NCI-H2196 (cell line): ENCODE measurements around the gene SH3BP5L.
"Not testable (repeated sequence)": the region's sequence is repeated elsewhere in the genome, so short reads cannot be mapped to it uniquely, and the experiment has no call there.

Experiments
- DNase-seq: peaks from one replicate; lab custom pipeline; 2025; ENCODE audit not compliant: unreplicated experiment; lab: John Stamatoyannopoulos, UW

Gene SH3BP5L

GRCh38 chr1:248810727-248811513 is 14.8 kb downstream of the SH3BP5L start:
- no peak for DNase-seq

DNA sequence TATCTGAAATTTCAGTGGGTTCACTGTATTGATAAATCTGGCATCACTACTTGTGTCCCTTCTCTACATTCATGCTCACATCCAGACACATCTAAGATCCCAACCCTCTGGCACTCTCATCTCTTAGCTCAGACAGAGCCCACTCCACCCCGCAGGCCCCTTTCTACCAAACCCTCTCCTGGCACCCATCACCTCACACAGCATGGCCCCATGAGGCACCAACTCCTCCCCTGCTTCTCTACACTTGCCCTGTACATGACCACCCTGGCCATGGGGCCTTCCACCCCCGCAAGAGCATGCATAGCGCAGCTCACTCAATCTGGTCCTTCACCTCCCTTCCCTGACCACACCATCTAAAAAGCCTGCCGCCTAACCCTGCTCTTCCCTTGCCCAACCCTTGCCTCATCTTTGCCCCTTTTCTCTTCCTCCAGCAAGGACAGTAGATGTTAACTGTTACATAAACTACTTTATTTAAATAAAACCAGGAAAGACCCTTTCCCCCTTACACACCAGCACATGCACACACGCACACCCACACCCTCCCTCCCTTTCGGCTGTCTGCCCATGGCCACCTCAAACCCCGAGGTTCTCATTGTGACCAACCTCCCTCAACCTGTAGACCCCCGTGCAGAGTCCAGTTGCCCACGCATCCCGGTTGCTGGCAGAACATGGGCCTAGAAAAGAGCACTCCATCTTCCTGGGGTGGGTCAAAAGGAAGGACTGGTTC is 15.6 kb downstream of the SH3BP5L start:
- no peak for DNase-seq

GRCh38 chr1:248808876-248809275 is 16.8 kb downstream of the SH3BP5L start:
- no peak for DNase-seq

- no peak for DNase-seq
Measured at GRCh38 chr1:248807067-248807737, 18.5 kb downstream of the SH3BP5L start.

- no peak for DNase-seq
Measured at GRCh38 chr1:248805876-248806275, 19.8 kb downstream of the SH3BP5L start.

- DNase-seq: no peak
Measured at GRCh38 chr1:248804771-248805681, 20.7 kb downstream of the SH3BP5L start.

GRCh38 chr1:248803501-248803900 is 22.2 kb downstream of the SH3BP5L start:
- DNase-seq: not testable (repeated sequence)

GRCh38 chr1:248802454-248802853 is 23.3 kb downstream of the SH3BP5L start:
- DNase-seq: no peak

DNA sequence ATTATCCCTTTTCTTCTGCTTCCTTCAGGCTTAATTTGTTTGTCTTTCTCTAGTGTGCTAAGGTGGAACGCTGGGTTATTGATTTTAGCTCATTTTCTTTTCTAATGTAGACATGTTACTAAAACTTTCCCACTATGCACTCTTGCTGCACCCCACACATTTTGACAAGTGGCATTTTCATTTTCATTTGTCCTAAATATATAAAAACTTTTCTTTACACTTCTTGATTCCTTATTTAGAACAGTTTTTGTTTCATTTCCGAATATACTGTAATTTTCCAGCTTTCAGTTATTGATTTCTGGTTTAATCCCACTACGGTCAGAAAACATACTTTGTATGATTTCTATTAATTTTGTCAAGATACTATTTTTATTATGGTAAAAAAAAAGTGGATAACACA is 25.3 kb downstream of the SH3BP5L start:
- DNase-seq: no peak

- no peak for DNase-seq
Measured at GRCh38 chr1:248798791-248799190, 26.9 kb downstream of the SH3BP5L start.

DNA sequence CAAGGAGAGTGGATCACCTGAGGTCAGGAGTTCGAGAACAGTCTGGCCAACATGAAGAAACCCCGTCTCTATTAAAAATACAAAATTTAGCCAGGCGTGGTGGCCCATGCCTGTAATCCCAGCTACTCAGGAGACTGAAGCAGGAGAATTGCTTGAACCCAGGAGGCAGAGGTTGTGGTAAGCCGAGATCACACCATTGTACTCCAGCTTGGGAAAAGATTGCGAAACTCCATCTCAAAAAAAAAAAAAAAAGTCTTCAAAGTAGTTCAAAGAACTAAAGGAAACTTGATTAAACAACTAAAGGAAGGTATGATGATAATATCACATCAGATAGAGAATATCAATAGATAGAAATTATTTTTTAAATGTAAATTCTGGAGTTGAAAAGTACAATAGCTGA is 31.1 kb downstream of the SH3BP5L start:
- not testable (repeated sequence) for DNase-seq

DNA sequence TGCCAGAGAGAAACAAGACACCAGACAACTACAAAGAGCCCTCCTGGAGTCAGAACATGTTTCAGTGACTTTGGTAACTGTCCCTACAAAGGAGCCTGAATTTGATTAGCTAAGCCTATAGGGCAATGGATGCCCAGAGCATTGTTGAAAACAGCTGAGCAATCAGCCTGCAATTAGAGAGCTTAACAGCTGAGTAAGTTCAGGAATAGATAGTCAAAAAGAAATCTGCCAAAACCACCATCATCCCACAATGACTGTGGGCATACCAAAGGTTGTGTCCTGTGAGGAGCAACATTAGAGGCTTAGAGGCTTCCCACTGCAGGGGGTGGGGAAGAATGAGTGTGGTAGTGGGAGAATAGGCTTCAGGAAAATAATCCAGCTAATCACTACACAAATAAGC is 32.1 kb downstream of the SH3BP5L start:
- no peak for DNase-seq

DNA sequence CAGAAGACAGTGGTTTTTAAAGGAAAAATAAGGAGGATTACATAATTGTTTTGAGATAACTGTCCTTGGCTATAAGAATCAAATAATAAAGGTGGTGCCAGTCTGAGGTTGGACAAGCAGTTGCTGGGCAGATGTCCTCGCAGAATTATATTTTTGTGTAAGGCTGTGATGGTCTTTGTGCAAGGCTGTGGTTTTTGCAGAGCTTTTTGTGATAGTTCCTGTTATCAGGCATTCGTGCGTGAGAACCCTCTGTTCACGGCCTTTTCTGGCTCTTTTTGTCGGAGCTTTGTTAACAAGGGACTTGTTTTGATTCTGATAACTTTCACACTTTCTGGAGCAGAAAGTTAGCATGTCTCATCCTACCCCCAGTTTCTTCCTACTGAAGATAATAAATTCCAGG is 33.4 kb downstream of the SH3BP5L start:
- DNase-seq: no peak

- no peak for DNase-seq
Measured at GRCh38 chr1:248791010-248791409, 34.7 kb downstream of the SH3BP5L start.

- no peak for DNase-seq
Measured at GRCh38 chr1:248790456-248790855, 35.3 kb downstream of the SH3BP5L start.

DNA sequence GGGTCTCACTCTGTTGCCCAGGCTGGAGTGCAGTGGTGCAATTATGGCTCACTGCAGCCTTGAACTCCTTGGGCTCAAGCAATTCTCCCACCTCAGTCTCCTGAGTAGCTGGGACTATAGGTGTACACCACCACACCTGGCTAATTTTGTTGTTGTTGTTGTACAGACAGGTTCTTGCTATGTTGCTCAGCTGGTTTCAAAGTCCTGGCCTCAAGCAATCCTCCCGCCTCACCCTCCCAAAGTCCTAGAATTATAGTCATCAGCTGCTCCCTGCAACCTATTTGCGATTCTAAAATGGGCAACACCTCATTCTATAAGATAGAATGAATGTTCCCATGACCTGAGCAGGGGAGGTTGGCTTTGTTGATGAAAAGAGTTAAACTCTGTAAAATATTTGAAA is 36.4 kb downstream of the SH3BP5L start:
- DNase-seq: not testable (repeated sequence)

- no peak for DNase-seq
Measured at GRCh38 chr1:248788327-248788726, 37.4 kb downstream of the SH3BP5L start.

- no peak for DNase-seq
Measured at GRCh38 chr1:248787430-248787829, 38.3 kb downstream of the SH3BP5L start.

DNA sequence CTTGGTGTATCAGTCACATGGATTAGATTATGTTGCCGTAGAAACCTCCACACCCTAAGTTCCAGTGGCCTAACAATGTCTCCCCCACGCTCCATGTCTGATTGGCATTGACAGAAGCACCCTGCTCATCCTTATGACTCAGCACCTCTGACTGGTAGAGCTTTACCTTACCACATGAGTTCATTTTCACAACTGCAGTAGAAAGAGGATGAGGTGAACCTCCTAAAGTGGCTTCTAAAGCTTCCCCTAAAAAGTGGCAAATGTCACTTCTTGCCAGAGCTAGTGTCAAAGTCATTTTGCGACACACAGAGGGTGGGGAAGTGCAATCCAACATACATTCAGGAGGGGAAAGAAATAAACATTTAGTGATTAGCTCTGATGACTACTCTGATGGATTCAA is 39.6 kb downstream of the SH3BP5L start:
- DNase-seq: no peak

- DNase-seq: no peak
Measured at GRCh38 chr1:248783367-248783766, 42.3 kb downstream of the SH3BP5L start.
